ENCODE measurements around the gene ZSWIM5. TPM values are rescaled to one million over a fixed set of nuclear protein-coding genes. Genes with fewer than 3 reads are reported as not detected.
A peak's percentile ranks its signal among the peaks of the same experiment; 100 is the strongest.

The ZSWIM5 gene
- total RNA-seq, 2 donors from 2014 or later, result 8.8 to 12.3 TPM

DNA sequence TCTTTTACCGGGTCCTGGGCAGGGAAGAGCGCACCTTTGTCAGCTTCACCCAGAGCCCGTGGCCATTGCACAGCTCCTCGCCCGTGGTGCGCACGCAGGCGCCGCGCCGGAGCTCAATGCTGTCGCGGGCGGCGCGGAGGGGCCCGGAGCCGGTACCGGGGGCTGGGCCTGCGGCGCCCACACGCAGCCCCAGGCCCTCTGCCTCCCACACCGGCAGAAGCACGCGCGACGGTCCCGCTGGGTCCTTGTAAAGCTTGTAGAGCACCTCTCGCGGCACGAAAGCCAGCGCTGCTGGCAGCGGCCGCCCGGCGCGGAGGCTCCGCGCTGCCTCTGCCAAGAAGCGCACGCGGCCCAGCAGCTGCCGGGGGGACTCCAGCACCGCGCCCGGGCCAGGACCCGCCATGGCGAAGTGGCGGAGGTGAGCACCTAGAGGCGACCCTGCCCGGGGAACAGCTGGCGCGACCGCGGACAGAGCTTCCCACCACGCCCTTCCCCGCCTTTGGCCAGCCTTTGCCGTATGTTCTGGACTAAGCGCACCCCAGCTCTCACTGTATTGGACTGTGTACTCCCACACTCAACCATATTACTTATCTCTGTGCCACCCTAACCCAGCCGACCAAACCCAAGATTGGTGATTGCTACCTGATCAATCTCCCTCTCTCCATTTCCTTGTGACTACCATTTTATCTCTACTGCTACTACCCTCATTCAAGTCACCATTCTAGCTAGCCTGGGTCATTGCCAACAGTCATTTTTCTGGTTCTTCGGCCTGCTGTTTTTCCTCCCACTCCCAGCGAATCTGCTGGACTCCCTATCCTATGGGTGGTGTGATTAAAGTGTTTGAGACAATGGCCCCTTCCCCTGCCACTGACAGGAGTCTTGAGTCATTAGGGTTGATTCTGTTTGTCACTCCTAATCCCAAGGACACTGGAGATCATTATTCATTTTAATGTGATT lies 195.3 kb downstream of the ZSWIM5 start, which contains the start of gene HECTD3:
Gene HECTD3 (minus strand): TSS at position 470 of the 957 bp plus-strand sequence. CDS start 67 bp downstream, at position 403.
- Mint-ChIP-seq H3K9me3 (no peaks in the 10 kb centered on the region), H3K4me3 (peak within 1 kb of the TSS; percentile 56), H3K36me3 (ENCODE audit: low read depth) (peaks cover 47% of the 10 kb centered on the region), H3K27ac (peak within 1 kb of the TSS; percentile 59), H3K27me3 (ENCODE audit: insufficient read depth) (no peaks in the 10 kb centered on the region), H3K4me1 (peaks cover 22% of the 10 kb centered on the region)
- H3K27ac ChIP-seq (ENCODE audit: low read depth, low read length), result peak within 1 kb of the TSS; percentile 76
- WGBS, 2 experiments (ENCODE audit: insufficient coverage in 1 of 2, insufficient read length in 1 of 2), result 2% methylated on average over 25 to 62 of the region's 62 CpGs
- H3K4me1 ChIP-seq (ENCODE audit: control insufficient read depth, insufficient read depth, low read length), result peaks cover 10% of the 10 kb centered on the region
- peak; percentile 88 for DNase-seq
- H3K9ac ChIP-seq (ENCODE audit: extremely low read depth, low read length, poor library complexity, severe bottlenecking), result peak within 1 kb of the TSS; percentile 84
- H3K4me3 ChIP-seq (ENCODE audit: low read length), result peak within 1 kb of the TSS; percentile 93
- H3K36me3 ChIP-seq (ENCODE audit: control insufficient read depth, insufficient read depth, low read length), result peaks cover 58% of the 10 kb centered on the region
- H3K27me3 ChIP-seq (ENCODE audit: control insufficient read depth, insufficient read depth, low read length, poor library complexity, severe bottlenecking), result no peaks in the 10 kb centered on the region
- no peaks in the 10 kb centered on the region for H3K9me3 ChIP-seq (ENCODE audit: control insufficient read depth, low read length)
- TF ChIP-seq, protein P1, sequence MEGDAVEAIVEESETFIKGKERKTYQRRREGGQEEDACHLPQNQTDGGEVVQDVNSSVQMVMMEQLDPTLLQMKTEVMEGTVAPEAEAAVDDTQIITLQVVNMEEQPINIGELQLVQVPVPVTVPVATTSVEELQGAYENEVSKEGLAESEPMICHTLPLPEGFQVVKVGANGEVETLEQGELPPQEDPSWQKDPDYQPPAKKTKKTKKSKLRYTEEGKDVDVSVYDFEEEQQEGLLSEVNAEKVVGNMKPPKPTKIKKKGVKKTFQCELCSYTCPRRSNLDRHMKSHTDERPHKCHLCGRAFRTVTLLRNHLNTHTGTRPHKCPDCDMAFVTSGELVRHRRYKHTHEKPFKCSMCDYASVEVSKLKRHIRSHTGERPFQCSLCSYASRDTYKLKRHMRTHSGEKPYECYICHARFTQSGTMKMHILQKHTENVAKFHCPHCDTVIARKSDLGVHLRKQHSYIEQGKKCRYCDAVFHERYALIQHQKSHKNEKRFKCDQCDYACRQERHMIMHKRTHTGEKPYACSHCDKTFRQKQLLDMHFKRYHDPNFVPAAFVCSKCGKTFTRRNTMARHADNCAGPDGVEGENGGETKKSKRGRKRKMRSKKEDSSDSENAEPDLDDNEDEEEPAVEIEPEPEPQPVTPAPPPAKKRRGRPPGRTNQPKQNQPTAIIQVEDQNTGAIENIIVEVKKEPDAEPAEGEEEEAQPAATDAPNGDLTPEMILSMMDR (conservative IDR thresholded peaks at IDR 0.05), result no peak

DNA sequence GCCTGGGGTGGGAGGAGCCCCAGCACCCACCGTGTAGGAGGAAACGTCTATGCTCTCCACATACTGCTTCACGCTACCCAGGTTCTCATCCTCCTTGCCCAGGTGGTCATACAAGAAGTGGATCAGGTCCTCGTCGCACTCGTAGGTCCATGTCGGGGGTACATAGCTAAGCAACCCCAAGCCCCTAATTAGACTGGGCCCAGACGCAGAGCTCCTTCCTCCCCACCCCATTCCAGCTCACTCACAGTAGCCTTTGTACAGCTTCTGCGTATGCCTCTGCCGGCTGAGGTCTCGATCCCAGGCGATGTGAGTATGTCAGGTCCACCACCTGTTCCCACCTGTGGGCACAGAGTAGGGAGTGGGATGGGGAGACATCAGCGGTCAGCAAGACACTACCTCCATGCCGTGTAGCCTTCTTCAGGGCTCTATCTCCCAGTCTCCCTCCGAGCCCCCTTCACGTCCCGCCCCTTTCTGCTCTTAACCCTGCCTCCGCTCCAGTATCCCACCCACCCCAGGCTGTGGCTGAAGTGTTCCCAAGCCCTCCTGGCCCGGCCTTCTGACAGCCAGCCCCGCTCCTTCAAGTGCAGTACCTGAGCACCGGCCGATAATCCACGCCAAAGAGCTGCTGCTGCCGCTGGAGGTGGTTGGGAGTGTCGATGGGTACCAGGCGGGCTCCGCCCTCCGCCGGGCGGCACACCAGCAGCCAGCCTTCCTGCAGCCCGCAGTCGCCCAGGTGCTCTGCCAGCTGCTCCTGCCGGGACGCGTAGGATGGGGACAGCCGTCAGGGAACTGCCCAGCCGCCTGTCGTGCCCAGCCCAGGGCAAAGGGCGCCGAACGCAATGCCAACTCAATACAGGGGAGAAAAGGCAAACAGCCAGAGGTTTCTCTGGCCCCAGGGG lies 196.2 kb downstream of the ZSWIM5 start:
- Histone ChIP-seq H3K27ac (ENCODE audit: low read depth, low read length) (no peak overlapping the region), H3K4me1 (ENCODE audit: control insufficient read depth, insufficient read depth, low read length) (peaks cover 10% of the 10 kb centered on the region), H3K4me3 (ENCODE audit: low read length) (peak overlapping the region; percentile 87), H3K9me3 (ENCODE audit: control insufficient read depth, low read length) (no peaks in the 10 kb centered on the region), H3K9ac (ENCODE audit: extremely low read depth, low read length, poor library complexity, severe bottlenecking) (peak overlapping the region; percentile 48), H3K36me3 (ENCODE audit: control insufficient read depth, insufficient read depth, low read length) (peaks cover 58% of the 10 kb centered on the region), H3K27me3 (ENCODE audit: control insufficient read depth, insufficient read depth, low read length, poor library complexity, severe bottlenecking) (no peaks in the 10 kb centered on the region)
- Mint-ChIP-seq H3K36me3 (ENCODE audit: low read depth) (peaks cover 45% of the 10 kb centered on the region), H3K4me3 (peak overlapping the region; percentile 56), H3K9me3 (no peaks in the 10 kb centered on the region), H3K4me1 (peaks cover 22% of the 10 kb centered on the region), H3K27me3 (ENCODE audit: insufficient read depth) (no peaks in the 10 kb centered on the region), H3K27ac (no peak overlapping the region)
- TF ChIP-seq, protein P1 (conservative IDR thresholded peaks at IDR 0.05), result no peak
- 30 to 34% methylated on average over 14 to 41 of the region's 41 CpGs for WGBS, 2 experiments (ENCODE audit: insufficient coverage in 1 of 2, insufficient read length in 1 of 2)
- DNase-seq, result peak; percentile 72

DNA sequence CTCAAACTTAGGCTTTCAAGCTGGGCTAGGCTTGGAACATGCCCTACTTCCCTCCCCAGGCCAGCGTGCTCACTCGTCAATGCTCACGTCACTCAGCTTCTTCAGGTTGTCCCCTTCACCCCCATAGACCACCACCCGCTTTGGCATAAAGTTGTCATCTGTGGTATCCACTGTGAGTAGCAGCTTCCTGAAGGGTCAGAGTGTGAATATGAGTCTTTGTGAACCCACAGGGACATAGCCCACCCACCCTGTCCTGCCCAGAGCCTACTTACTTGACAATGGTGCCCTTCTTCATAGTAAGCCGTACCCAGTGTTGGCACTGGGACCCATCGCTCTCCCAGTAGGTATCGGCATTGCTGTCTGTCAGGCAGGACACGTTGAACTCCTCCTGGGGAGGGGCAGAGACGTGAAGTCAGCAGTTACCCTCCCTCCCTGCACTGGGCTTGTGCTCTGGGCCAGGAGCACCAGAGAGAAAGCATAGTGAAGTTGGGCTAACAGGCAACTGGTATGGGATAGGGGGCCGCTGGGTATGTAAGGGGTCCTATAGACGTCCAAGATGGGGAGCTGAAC lies 197.0 kb downstream of the ZSWIM5 start:
- peaks cover 50% of the 10 kb centered on the region for H3K36me3 Mint-ChIP-seq (ENCODE audit: low read depth)
- Histone ChIP-seq H3K27me3 (ENCODE audit: control insufficient read depth, insufficient read depth, low read length, poor library complexity, severe bottlenecking) (no peaks in the 10 kb centered on the region), H3K36me3 (ENCODE audit: control insufficient read depth, insufficient read depth, low read length) (peaks cover 50% of the 10 kb centered on the region), H3K4me3 (ENCODE audit: low read length) (peak overlapping the region; percentile 87), H3K9me3 (ENCODE audit: control insufficient read depth, low read length) (no peaks in the 10 kb centered on the region), H3K9ac (ENCODE audit: extremely low read depth, low read length, poor library complexity, severe bottlenecking) (no peak overlapping the region), H3K4me1 (ENCODE audit: control insufficient read depth, insufficient read depth, low read length) (peaks cover 10% of the 10 kb centered on the region), H3K27ac (ENCODE audit: low read depth, low read length) (no peak overlapping the region)
- H3K4me3 Mint-ChIP-seq, result peak overlapping the region; percentile 56
- H3K9me3 Mint-ChIP-seq, result no peaks in the 10 kb centered on the region
- TF ChIP-seq, protein P1 (conservative IDR thresholded peaks at IDR 0.05), result no peak
- H3K4me1 Mint-ChIP-seq, result peaks cover 20% of the 10 kb centered on the region
- 93 to 94% methylated on average over 7 to 11 of the region's 11 CpGs for WGBS, 2 experiments (ENCODE audit: insufficient coverage in 1 of 2, insufficient read length in 1 of 2)
- H3K27me3 Mint-ChIP-seq (ENCODE audit: insufficient read depth), result no peaks in the 10 kb centered on the region
- no peak overlapping the region for H3K27ac Mint-ChIP-seq
- DNase-seq, result no peak

All from endodermal cell (in vitro differentiated cells).